Effector CD8-positive, alpha-beta T cell (primary cell): Measurements from ENCODE around the gene MS4A12.
"Not testable (repeated sequence)": the region's sequence is repeated elsewhere in the genome, so short reads cannot be mapped to it uniquely, and the experiment has no call there.

Experiments
- DNase-seq: peaks from one replicate; lab custom pipeline; 2025; lab: John Stamatoyannopoulos, UW
- total RNA-seq, 4 experiments: gene quantifications; one replicate each; lab custom pipeline; 2026; lab: John Stamatoyannopoulos, UW

MS4A12 gene
- 0 to 0.24 (median 0.04) reads per million in 4 experiments for total RNA-seq

- DNase-seq: no peak
Observed at GRCh38 chr11:60492488-60493009, at the start of gene MS4A12. MS4A12 (plus strand) TSS chr11:60492778; CDS start chr11:60497319, 4,541 bp downstream.

GRCh38 chr11:60447070-60447469 lies 45.5 kb upstream of the MS4A12 start:
- DNase-seq: no peak

- no peak for DNase-seq
Observed at GRCh38 chr11:60447846-60448245, 44.7 kb upstream of the MS4A12 start.

- DNase-seq: not testable (repeated sequence)
Observed at GRCh38 chr11:60451185-60451584, 41.4 kb upstream of the MS4A12 start.

GRCh38 chr11:60454212-60454611 lies 38.4 kb upstream of the MS4A12 start:
- DNase-seq: no peak

- DNase-seq: no peak
Observed at GRCh38 chr11:60455531-60456042, 37.0 kb upstream of the MS4A12 start, which contains the start of gene MS4A1. MS4A1 (plus strand) TSS chr11:60455847; CDS start chr11:60462375, 6,528 bp downstream.

GRCh38 chr11:60457576-60457975 lies 35.0 kb upstream of the MS4A12 start:
- no peak for DNase-seq

GRCh38 chr11:60459345-60459744 lies 33.2 kb upstream of the MS4A12 start:
- no peak for DNase-seq

- DNase-seq: no peak
Observed at GRCh38 chr11:60468829-60469228, 23.7 kb upstream of the MS4A12 start.

- DNase-seq: no peak
Observed at GRCh38 chr11:60469723-60470122, 22.9 kb upstream of the MS4A12 start.

- no peak for DNase-seq
Observed at GRCh38 chr11:60477035-60477445, 15.5 kb upstream of the MS4A12 start.

GRCh38 chr11:60482361-60482760 lies 10.2 kb upstream of the MS4A12 start:
- DNase-seq: no peak

- DNase-seq: no peak
Observed at GRCh38 chr11:60485987-60486386, 6.6 kb upstream of the MS4A12 start.

- no peak for DNase-seq
Observed at GRCh38 chr11:60493454-60493853, 876 bp downstream of the MS4A12 start.

GRCh38 chr11:60498399-60498798 lies 5.8 kb downstream of the MS4A12 start:
- no peak for DNase-seq

- DNase-seq: no peak
Observed at GRCh38 chr11:60498853-60499252, 6.3 kb downstream of the MS4A12 start.

GRCh38 chr11:60500276-60500910 lies 7.8 kb downstream of the MS4A12 start:
- no peak for DNase-seq

GRCh38 chr11:60502221-60502775 lies 9.7 kb downstream of the MS4A12 start:
- no peak for DNase-seq

GRCh38 chr11:60504219-60504905 lies 11.8 kb downstream of the MS4A12 start:
- DNase-seq: no peak

GRCh38 chr11:60509609-60510008 lies 17.0 kb downstream of the MS4A12 start:
- DNase-seq: not testable (repeated sequence)

- not testable (repeated sequence) for DNase-seq
Observed at GRCh38 chr11:60510209-60510608, 17.6 kb downstream of the MS4A12 start.

GRCh38 chr11:60511393-60511792 lies 18.8 kb downstream of the MS4A12 start:
- DNase-seq: no peak
